GM12878 (cell line): ENCODE measurements around the gene MGLL. TPM values are rescaled to one million over a fixed set of nuclear protein-coding genes. Genes with fewer than 3 reads are reported as not detected.
A peak's percentile ranks its signal among the peaks of the same experiment; 100 is the strongest.

Source experiments
- ATF7 ChIP-seq: fragments of 450-650 bp; IDR thresholded peaks from 2 replicates; pipeline ENCODE4 v1.6.1; 2016; ENCODE audit warnings: low read depth, mild to moderate bottlenecking
- BACH1 ChIP-seq: fragments of 450-650 bp; IDR thresholded peaks from 2 replicates; pipeline ENCODE4 v1.6.1; 2017; ENCODE audit warnings: mild to moderate bottlenecking, borderline replicate concordance
- BCL3 ChIP-seq: IDR thresholded peaks from 2 replicates; pipeline ENCODE4 v1.6.1; 2011; ENCODE audit warnings: borderline replicate concordance, low read depth, mild to moderate bottlenecking, moderate library complexity, low read length; ENCODE audit not compliant: insufficient read depth, poor library complexity, severe bottlenecking
- ESRRA ChIP-seq: IDR thresholded peaks from 2 replicates; pipeline ENCODE4 v1.6.1; 2012; ENCODE audit warnings: mild to moderate bottlenecking, low read length, improper control_type of control experiment
- FOS ChIP-seq: IDR thresholded peaks from 3 replicates; pipeline ENCODE4 v1.6.1; 2011; ENCODE audit warnings: borderline replicate concordance; ENCODE audit not compliant: insufficient read length; ENCODE audit errors: extremely low read depth
- GATAD2B ChIP-seq: fragments of 450-650 bp; conservative IDR thresholded peaks from 2 replicates; pipeline ENCODE4 v1.6.1; 2017; ENCODE audit warnings: low read depth, mild to moderate bottlenecking, moderate library complexity
- HDAC2 ChIP-seq: fragments of 200-600 bp; sonication (generic); IDR thresholded peaks from 2 replicates; pipeline ENCODE4 v1.6.1; 2017
- HDGF ChIP-seq: fragments of 450-650 bp; IDR thresholded peaks from 2 replicates; pipeline ENCODE4 v1.6.1; 2016; ENCODE audit warnings: antibody characterized with exemption
- MEF2B ChIP-seq: fragments of 450-650 bp; IDR thresholded peaks from 2 replicates; pipeline ENCODE4 v1.6.1; 2018; ENCODE audit warnings: mild to moderate bottlenecking, moderate library complexity; ENCODE audit not compliant: partially characterized antibody, poor library complexity, severe bottlenecking
- NKRF ChIP-seq: fragments of 450-650 bp; conservative IDR thresholded peaks from 2 replicates; pipeline ENCODE4 v1.6.1; 2017; ENCODE audit warnings: mild to moderate bottlenecking, moderate library complexity
- NRF1 ChIP-seq: conservative IDR thresholded peaks from 2 replicates; pipeline ENCODE4 v1.6.1; 2011; ENCODE audit warnings: mild to moderate bottlenecking, low read depth, low read length, improper control_type of control experiment
- PAX5 ChIP-seq: IDR thresholded peaks from 2 replicates; pipeline ENCODE4 v1.6.1; 2011; ENCODE audit warnings: low read depth, low read length, borderline replicate concordance
- POU2F2 ChIP-seq: IDR thresholded peaks from 3 replicates; pipeline ENCODE4 v1.6.1; 2011; ENCODE audit warnings: low read depth, mild to moderate bottlenecking, low read length, borderline replicate concordance
- RAD21 ChIP-seq: IDR thresholded peaks from 2 replicates; pipeline ENCODE4 v1.6.1; 2011; ENCODE audit warnings: mild to moderate bottlenecking, low read depth, low read length, moderate library complexity; ENCODE audit not compliant: insufficient read depth
- SP1 ChIP-seq: IDR thresholded peaks from one replicate; pipeline ENCODE4 v1.6.1; 2011; ENCODE audit warnings: low read depth, low read length
- TCF7 ChIP-seq: IDR thresholded peaks from 2 replicates; pipeline ENCODE4 v1.6.1; 2014; ENCODE audit warnings: antibody characterized with exemption, borderline replicate concordance
- YBX1 ChIP-seq: fragments of 450-650 bp; IDR thresholded peaks from 2 replicates; pipeline ENCODE4 v1.6.1; 2016; ENCODE audit warnings: antibody characterized with exemption
- ZNF687 ChIP-seq: fragments of 450-650 bp; IDR thresholded peaks from 2 replicates; pipeline ENCODE4 v1.6.1; 2017; ENCODE audit warnings: mild to moderate bottlenecking, moderate library complexity
- polyA plus RNA-seq, 11 experiments: library from polyadenylated mRNA; depleted of rRNA in 4 of 11; unstranded in 6 of 11; stranded (reverse) in 5 of 11; fragments of >200 nt; fragmentation: Nextera tagmentation in 4 of 11; fragmentation: Illumina TruSeq in 1 of 11; extraction: Ambion mirVana in 4 of 11; extraction: Trizol in 1 of 11; gene quantifications; 1 replicate in 1 of 11; 2 replicates in 10 of 11; pipeline versions ENCODE4 v1.2.1 to v1.2.3, GENCODE V29; 2011 to 2016; ENCODE audit warnings: inconsistent platforms in 2 of 11, missing spikeins in 2 of 11, low read depth in 1 of 11
- total RNA-seq, 4 experiments: library from RNA; depleted of rRNA in 3 of 4; stranded (reverse); fragments of >200 nt in 3 of 4; fragmentation: Illumina TruSeq in 1 of 4; extraction: Trizol in 1 of 4; gene quantifications; 2 replicates each; pipeline versions ENCODE4 v1.2.1 to v1.2.3, GENCODE V29; 2013 to 2021
- TF ChIP-seq, protein P1 (sequence below), 3 experiments: IDR thresholded peaks in 2 of 3; conservative IDR thresholded peaks in 1 of 3; 2 replicates each; pipeline ENCODE4 v1.5.1; 2011; ENCODE audit warnings: low read depth in 3 of 3, low read length in 3 of 3, mild to moderate bottlenecking in 3 of 3, control low read depth in 2 of 3, moderate library complexity in 2 of 3, inconsistent platforms in 1 of 3, mixed read lengths in 1 of 3; ENCODE audit not compliant: control insufficient read depth in 2 of 3, insufficient read depth in 1 of 3; ENCODE audit errors: extremely low read depth in 1 of 3
- TF ChIP-seq, protein P2 (sequence below): IDR thresholded peaks from 2 replicates; pipeline ENCODE4 v1.6.1; 2012; ENCODE audit warnings: low read depth, low read length, improper control_type of control experiment

MGLL gene
- total and polyA plus RNA-seq, 10 of the 15 experiments (the other 5 are each of a cell fraction or from before 2014, with no cell fraction given), result 44.9 to 177 (median 72.9) TPM

DNA sequence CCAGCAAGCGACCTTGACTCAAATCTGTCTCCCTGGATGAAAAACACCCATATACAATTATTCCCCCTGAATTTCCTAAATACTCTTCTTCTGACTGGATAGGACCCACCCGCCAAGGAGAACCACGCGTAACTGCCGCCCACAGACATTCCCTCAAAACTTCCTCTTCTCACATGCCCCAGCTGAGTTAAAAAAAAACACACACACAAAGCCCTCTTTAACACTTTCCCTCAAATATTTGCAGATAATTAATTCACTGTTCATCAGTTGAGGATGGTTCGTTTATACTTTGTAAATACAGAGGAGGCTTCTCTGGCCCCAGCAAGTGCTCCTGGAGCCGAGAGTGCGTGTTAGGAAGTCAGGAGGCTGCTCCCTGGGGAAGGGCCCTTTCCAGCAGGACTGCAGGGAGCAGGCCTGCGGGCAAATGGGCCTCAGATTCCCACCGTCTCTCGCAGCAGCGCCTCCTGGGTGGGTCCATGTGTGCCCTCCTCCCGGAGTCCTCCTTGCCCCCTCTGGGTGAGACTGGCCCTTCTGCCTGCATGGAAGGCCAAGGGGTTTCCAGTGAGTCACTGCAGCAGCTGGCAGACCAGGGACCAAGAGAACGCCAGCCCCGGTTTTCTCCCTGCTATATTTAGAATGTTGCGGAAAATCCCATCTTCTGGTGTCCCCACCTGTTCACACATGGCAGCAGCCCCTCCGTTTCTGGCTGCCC lies 46.8 kb downstream of the MGLL start (continued):
- TF ChIP-seq, protein P1, sequence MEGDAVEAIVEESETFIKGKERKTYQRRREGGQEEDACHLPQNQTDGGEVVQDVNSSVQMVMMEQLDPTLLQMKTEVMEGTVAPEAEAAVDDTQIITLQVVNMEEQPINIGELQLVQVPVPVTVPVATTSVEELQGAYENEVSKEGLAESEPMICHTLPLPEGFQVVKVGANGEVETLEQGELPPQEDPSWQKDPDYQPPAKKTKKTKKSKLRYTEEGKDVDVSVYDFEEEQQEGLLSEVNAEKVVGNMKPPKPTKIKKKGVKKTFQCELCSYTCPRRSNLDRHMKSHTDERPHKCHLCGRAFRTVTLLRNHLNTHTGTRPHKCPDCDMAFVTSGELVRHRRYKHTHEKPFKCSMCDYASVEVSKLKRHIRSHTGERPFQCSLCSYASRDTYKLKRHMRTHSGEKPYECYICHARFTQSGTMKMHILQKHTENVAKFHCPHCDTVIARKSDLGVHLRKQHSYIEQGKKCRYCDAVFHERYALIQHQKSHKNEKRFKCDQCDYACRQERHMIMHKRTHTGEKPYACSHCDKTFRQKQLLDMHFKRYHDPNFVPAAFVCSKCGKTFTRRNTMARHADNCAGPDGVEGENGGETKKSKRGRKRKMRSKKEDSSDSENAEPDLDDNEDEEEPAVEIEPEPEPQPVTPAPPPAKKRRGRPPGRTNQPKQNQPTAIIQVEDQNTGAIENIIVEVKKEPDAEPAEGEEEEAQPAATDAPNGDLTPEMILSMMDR (IDR thresholded peaks at IDR 0.05 in 2 of 3, conservative IDR thresholded peaks at IDR 0.05 in 1 of 3; ENCODE audit: control insufficient read depth in 2 of 3, extremely low read depth in 1 of 3, insufficient read depth in 1 of 3, low read depth in 3 of 3, low read length in 3 of 3), result no peak
- TF ChIP-seq PAX5 (peak; percentile 37; the same call in 1 of the 2 replicates), NKRF (no peak), RAD21 (no peak), SP1 (no peak), FOS (no peak), HDAC2 (no peak), MEF2B (peak; percentile 51), BCL3 (peak; percentile 59), ESRRA (no peak), ATF7 (no peak), HDGF (peak; percentile 49; the same call in 1 of the 2 replicates), NRF1 (no peak), GATAD2B (peak; percentile 67; the same call in 1 of the 2 replicates), TCF7 (no peak), YBX1 (no peak), POU2F2 (no peak), ZNF687 (no peak; the same call in 1 of the 2 replicates), BACH1 (no peak)
- TF ChIP-seq, protein P2, sequence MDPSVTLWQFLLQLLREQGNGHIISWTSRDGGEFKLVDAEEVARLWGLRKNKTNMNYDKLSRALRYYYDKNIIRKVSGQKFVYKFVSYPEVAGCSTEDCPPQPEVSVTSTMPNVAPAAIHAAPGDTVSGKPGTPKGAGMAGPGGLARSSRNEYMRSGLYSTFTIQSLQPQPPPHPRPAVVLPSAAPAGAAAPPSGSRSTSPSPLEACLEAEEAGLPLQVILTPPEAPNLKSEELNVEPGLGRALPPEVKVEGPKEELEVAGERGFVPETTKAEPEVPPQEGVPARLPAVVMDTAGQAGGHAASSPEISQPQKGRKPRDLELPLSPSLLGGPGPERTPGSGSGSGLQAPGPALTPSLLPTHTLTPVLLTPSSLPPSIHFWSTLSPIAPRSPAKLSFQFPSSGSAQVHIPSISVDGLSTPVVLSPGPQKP, result no peak
